Measurements from ENCODE around the gene MORN5.

Gene MORN5

DNA sequence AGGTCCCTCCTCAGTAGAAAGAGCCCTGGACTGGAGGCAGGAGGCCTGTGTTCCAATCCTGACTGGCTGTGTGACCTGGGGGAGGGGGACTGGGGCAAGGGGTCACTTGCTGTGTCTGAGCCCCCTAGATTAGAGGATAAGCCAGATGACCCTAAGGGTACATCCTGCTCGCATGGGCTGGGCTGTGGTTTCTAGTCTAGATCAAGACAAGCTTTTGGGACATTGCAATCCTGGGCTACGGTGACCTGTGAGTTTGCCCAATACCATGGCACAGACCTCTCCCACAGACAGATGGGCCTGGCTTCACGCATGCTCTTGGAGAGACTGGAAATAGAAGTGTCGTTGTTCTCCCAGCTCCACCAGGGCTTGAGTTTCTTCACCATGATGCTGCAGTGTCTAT lies 27.2 kb upstream of the MORN5 start:
- TF ChIP-seq, protein P1, sequence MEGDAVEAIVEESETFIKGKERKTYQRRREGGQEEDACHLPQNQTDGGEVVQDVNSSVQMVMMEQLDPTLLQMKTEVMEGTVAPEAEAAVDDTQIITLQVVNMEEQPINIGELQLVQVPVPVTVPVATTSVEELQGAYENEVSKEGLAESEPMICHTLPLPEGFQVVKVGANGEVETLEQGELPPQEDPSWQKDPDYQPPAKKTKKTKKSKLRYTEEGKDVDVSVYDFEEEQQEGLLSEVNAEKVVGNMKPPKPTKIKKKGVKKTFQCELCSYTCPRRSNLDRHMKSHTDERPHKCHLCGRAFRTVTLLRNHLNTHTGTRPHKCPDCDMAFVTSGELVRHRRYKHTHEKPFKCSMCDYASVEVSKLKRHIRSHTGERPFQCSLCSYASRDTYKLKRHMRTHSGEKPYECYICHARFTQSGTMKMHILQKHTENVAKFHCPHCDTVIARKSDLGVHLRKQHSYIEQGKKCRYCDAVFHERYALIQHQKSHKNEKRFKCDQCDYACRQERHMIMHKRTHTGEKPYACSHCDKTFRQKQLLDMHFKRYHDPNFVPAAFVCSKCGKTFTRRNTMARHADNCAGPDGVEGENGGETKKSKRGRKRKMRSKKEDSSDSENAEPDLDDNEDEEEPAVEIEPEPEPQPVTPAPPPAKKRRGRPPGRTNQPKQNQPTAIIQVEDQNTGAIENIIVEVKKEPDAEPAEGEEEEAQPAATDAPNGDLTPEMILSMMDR (IDR thresholded peaks at IDR 0.05): no peak

DNA sequence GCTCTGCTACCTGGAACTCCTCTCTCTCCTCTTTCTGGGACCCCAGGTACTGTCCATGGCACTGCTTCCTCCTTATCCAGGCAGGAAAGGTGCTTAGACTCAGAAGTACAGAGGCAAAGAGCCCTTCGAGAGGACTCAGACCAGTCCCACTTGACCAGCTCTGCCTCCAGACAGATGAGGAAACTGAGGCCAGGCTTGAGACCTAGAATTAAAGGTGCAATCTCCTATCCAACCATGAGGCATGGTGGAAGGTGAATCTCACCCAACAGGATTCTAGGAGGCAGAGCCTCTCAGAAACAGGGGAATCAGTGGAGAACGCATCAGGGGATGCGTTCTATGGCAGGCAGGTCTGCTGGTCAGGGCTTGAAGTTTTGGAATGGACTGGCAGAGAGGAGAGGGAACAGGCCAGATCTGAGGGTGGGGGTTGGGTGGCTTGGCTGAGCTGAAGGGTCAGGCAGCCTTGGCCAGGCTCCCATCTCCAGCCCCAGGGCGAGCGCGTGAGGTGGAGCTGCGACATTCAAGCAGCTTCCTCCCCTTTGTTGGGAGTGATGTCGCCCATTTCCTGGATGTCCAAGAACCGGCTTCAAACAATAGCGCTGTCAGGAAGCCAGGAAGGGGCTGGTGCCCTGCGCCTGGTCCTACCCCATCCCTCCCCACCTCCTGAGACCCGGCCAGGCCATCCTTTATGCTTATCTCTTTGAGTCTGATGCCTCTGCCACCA lies 26.3 kb upstream of the MORN5 start:
- TF ChIP-seq, protein P1 (IDR thresholded peaks at IDR 0.05): no peak

DNA sequence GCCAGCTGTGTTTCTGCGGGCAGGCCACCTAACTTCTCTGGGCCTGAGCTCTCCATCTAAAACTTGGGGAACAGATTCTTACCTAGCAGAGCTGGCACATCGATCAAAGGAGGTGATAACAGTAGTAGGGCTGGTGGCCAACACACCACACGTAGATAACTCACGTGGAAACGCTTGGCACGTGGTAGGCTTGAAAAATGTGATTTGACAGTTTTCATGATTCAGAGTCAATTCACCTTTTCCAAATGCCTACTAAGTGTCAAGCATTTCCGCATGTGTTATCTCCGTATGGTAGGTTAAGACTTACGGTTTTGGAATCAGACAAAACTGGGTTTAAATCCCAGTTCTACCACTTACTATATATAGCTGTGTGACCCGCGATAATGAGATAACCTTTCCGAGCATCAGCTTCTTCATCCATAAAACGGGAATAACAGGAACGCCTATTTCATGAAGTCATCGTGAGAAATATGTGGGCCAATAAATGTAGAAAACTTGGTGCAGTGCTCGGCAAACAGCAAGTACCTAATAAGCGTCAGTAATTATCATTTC lies 25.6 kb upstream of the MORN5 start:
- TF ChIP-seq, protein P1 (IDR thresholded peaks at IDR 0.05): no peak

DNA sequence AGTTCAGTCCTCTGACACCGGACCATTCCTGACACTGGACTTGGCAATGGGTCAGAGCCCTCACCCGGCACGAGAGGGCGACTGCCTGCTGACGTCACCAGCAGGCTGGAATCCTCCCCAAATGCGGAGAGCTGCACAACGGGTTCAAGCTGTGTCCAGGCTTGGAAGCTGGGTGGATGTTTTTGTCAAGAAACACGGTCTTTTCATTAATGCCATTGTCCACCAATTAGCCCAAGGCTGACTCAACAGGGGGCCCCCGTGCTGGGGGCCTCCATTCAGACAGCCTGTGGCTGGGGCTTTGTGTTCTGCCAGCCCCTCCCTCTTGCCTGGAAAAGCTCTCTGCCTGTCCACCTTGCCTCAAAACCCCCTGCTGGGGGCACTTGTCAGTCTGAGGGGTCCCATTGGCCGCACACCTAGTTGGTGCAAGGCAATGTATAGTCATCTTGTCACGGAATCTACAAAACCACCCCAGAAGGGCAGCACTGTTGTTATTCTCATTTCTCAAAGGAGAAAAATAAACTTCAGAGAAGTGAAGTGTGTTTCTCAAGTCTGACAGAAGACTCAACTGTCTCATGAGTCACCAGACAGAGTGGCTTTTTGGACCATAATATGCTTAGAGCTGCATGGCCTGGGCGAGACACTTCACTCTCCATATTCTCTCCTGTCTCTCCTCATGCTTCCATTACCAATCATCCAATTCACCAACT lies 24.7 kb upstream of the MORN5 start:
- TF ChIP-seq, protein P1 (IDR thresholded peaks at IDR 0.05): no peak

DNA sequence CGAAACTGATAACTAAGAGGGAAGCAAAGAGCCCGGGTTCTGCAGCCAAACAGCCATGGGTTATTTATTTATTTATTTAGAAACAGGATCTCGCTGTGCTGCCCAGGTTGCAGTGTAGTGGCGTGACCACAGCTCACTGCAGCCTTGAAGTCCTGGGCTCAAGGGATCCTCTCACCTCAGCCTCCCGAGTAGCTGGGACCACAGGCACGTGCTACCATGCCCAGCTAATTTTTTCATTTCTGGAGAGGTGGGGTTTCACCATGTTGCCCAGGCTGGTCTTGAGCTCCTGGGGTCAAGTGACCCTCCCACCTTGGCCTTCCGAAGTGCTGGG lies 24.2 kb upstream of the MORN5 start:
- TF ChIP-seq, protein P1 (IDR thresholded peaks at IDR 0.05): no peak

DNA sequence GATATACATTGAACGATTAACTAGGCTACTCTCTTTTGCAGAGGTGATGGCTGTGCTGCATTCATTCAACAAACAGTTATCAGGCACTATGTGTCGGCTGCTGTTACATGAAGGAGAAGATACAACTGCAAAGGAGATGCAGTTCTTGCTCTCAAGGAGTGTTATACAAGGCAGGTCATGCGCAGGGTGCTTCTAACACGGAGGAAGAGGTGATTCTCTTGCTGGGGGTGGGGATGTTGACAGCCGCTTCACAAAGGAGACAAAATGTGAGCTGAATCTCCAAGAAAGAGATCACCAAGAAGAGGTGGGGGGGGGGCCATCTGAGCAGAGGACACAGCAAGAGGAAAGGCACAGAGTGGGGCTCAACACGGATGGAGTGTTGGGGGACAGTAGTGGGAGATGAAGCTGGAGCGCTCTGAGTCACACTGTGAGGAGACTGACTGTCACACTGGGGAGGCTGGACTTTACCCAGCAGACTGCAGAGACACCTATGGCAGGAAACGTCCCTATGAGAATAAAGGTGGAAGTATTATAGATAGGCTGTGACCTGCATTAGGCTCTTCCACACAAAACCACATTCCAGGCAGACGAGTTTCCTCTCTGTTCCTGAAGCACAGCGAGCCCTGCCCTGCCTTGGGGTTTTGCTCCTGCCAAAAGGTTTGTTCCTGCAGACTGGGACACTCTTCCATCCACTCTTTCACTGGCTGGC lies 21.0 kb upstream of the MORN5 start:
- TF ChIP-seq, protein P1 (IDR thresholded peaks at IDR 0.05): no peak

DNA sequence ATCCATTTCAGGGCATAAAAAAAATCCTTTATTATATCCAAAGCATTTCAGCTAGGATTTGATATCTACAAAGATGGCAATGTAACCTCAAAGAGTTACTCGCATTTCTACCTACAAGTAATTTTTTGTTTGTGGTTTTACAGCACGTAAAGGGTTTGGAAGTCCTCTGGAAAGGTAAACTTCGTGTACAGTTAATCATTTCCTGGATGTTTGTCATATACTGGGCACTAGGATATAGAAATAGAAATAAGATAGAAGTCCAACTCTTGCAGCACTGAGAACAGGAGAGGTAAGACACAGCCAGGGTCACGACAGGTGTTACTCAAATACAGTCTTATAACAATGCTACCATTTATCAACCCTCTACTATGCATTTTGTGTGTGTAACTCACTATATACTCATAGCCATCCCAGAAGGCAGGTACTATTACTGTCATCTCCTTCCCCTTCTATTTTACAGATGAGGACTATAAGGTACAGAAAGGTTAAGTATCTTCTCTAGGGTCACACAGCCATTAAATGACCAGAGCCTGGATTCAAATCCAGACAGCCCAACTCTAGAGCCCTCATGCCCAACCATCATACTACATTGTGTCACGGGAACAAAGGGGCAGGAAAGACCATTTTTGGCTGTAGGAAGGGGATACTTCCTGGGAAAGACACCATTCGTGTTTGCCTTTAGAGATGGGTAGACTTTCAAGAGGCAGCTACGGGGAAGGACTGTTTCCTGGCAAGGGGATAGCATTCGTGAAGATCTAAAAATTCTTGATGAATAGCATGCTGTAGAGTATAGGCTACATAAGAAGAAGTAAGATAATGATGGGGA lies 19.1 kb upstream of the MORN5 start:
- TF ChIP-seq, protein P1 (IDR thresholded peaks at IDR 0.05): no peak

All from LNCAP (cell line).